Right lobe of liver (tissue), 4 donors: ENCODE data around the gene FCER2.

Source experiments
- POLR2A ChIP-seq: fragments of 450-650 bp; IDR thresholded peaks from one replicate; pipeline ENCODE4 v1.6.1; 2017; ENCODE audit warnings: antibody characterized with exemption, mild to moderate bottlenecking
- TF ChIP-seq, protein P1 (sequence below), 4 donors: fragments of 200-600 bp in 3 of 4; fragments of 450-650 bp in 1 of 4; IDR thresholded peaks; one replicate each; pipeline versions ENCODE4 v1.5.1 to v1.8.0; 2016 to 2022; ENCODE audit warnings: antibody characterized with exemption in 4 of 4, mild to moderate bottlenecking in 2 of 4
- donor health status: DM: no; HTN: no; CAD: no.
- donor health status: DM: no; HTN: no; CAD: no.
- donor health status: DM: no; HTN: yes; CAD: no.

GRCh38 chr19:7731218-7731595, 29.3 kb upstream of the FCER2 start:
- TF ChIP-seq, protein P1, sequence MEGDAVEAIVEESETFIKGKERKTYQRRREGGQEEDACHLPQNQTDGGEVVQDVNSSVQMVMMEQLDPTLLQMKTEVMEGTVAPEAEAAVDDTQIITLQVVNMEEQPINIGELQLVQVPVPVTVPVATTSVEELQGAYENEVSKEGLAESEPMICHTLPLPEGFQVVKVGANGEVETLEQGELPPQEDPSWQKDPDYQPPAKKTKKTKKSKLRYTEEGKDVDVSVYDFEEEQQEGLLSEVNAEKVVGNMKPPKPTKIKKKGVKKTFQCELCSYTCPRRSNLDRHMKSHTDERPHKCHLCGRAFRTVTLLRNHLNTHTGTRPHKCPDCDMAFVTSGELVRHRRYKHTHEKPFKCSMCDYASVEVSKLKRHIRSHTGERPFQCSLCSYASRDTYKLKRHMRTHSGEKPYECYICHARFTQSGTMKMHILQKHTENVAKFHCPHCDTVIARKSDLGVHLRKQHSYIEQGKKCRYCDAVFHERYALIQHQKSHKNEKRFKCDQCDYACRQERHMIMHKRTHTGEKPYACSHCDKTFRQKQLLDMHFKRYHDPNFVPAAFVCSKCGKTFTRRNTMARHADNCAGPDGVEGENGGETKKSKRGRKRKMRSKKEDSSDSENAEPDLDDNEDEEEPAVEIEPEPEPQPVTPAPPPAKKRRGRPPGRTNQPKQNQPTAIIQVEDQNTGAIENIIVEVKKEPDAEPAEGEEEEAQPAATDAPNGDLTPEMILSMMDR (IDR thresholded peaks at IDR 0.05), result no peak
- TF ChIP-seq POLR2A, result no peak
